GM10266 (cell line): ENCODE results near the gene ZDHHC8.

ENCODE experiments used
- DNase-seq: peaks from one replicate; pipeline ENCODE4 v3.0.0; 2012; ENCODE audit errors: extremely low spot score
- TF ChIP-seq, protein P1 (sequence below): IDR thresholded peaks from 2 replicates; pipeline ENCODE4 v1.5.1; 2012; ENCODE audit warnings: mild to moderate bottlenecking, low read depth; ENCODE audit not compliant: control insufficient read depth, insufficient read depth; ENCODE audit errors: missing control alignments

ZDHHC8 gene

DNA sequence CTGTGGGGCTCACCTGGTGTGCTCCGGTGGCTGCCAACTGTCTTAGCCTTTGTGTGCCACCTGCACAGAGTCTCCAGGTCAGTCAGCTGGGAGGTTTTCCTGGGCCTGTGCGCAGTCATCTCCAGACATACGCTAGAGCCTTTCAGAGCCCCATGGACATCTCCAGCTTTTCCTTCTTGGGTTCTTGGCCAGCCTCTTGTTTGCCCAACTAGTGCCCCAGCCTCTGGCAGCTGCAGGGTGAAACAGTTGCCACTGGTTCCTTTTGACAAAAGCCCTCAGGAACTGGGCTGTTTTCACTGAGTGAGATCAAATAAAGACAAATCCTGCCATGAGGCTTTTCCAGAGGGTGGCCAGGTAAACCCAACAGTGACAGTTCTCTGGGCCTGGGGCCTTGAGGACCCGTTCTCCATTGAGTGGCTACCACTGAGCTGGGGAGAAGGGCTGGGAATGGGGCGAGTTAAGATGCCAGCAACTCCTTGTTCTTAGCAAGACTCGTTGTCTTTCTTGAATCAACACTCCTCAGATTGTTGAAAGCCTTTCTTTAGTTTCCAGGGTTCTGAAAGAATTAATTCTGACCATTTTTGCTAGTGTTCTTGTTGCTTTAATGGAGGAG lies 32.4 kb upstream of the ZDHHC8 start:
- TF ChIP-seq, protein P1, sequence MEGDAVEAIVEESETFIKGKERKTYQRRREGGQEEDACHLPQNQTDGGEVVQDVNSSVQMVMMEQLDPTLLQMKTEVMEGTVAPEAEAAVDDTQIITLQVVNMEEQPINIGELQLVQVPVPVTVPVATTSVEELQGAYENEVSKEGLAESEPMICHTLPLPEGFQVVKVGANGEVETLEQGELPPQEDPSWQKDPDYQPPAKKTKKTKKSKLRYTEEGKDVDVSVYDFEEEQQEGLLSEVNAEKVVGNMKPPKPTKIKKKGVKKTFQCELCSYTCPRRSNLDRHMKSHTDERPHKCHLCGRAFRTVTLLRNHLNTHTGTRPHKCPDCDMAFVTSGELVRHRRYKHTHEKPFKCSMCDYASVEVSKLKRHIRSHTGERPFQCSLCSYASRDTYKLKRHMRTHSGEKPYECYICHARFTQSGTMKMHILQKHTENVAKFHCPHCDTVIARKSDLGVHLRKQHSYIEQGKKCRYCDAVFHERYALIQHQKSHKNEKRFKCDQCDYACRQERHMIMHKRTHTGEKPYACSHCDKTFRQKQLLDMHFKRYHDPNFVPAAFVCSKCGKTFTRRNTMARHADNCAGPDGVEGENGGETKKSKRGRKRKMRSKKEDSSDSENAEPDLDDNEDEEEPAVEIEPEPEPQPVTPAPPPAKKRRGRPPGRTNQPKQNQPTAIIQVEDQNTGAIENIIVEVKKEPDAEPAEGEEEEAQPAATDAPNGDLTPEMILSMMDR = no peak
- DNase-seq = no peak

DNA sequence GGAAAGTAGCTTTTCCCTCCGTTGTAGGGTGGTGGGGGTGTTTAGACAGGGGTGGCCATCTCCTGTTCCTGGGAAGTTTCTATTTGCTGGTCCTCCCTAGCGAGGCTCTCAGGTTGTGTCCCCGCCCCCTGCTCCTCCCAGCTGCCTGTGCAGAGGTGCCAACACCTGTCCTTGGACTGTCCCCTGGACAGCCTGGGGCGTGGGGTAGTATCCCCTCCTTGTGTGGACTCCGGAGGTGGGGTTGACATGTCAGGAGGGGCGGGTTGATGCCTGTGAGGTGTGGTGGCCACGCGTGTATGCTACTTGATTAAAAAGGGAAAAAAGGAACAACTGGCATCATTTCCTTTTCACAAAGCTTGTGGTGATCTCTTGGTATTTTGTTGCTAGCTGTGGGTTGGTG lies 30.0 kb upstream of the ZDHHC8 start:
- no peak for DNase-seq

DNA sequence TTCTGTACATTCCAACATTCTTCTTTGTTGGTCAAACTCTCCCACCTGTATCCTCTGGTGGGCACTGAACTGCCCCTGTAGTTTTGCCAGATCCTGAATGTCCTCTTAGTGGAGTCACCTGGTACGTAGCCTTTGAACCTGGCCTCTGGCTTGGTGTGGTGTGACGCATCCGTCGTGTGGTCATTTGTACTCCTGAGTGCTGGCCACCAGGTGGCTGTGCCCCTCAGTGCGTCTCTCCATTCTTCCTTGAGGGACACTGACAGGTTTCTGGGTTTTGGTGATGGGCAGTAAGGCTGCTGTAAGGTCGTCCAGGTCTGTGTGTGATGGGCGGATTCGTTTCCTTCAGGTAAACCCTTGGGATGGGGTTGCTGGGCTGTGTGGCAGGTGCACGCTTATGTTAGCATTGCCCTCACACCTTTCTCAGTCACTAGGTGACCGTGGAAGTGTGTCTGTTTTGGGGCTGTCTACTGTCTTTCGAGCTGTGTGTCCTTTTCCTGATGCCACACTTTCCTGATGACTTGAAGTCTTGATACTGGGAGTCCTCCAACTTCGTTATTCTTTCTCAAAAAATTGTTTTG lies 29.3 kb upstream of the ZDHHC8 start:
- DNase-seq = no peak
- TF ChIP-seq, protein P1 = no peak

More for the DNA sequence above, 30.0 kb upstream of the ZDHHC8 start:
- TF ChIP-seq, protein P1 = no peak

DNA sequence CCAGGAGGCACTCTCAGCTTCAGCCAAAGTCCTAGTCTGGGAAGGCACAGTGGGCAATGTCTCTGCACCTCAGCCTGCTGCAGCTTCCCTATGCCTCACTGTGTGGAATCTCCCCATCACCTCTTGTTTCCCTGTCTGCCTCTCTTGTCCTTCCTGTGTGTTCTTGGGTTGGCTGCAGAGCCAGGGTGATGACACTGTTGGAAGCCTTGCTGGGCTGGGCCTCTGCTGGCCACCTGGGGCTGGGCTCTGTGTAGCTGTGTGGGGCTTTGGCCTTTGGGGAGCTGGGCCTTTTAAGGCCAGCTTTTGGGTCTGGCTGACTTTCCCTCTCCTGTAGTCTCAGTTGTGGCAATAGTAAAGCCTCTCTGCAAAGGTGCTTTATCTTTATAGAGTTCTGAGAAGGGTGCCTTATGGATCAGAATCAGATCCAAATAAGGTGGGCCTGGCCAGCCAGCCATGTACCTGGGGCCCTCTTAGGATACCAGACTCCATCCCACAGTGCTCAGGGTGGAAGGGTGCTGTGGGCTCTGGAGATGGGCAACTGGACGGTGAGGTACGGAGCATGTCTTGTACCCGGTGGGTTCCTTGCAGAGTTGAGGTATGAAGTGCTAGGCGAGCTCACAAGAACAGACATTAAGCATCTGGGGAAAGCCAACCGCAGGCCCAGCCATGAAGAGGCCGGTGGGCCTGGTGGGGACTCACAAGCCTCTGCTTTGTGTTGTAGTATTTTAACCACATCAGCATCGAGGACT lies 26.0 kb upstream of the ZDHHC8 start:
- TF ChIP-seq, protein P1 = no peak
- no peak for DNase-seq

DNA sequence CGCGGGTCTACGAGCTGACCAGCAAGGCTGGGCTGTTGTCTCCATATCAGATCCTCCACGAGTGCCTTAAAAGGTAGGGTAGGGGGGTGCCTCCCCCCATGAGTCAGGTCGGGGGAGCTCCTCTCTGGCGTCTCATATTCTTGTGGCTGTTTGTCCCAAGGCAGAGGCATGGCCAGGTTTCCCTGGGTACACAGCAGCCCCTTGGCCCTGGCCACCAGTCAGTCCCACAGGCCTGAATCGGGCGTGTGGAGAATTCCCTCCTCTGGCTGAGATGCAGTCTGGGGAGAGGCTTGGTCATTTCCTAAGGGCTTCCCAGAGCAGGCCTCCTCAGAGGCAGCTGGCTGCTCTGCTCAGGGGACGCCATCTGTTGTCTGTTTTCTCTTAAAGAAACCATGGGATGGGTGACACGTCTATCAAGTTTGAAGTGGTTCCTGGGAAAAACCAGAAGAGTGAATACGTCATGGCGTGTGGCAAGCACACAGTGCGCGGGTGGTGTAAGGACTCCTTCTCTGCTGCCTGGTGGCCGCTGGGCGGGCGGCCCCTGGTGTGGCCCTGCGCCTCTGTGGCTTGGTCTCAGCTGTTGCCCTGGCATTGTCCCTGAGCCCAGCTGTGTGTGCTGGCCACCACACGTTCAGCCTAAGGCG lies 25.3 kb upstream of the ZDHHC8 start:
- TF ChIP-seq, protein P1 = no peak
- no peak for DNase-seq

DNA sequence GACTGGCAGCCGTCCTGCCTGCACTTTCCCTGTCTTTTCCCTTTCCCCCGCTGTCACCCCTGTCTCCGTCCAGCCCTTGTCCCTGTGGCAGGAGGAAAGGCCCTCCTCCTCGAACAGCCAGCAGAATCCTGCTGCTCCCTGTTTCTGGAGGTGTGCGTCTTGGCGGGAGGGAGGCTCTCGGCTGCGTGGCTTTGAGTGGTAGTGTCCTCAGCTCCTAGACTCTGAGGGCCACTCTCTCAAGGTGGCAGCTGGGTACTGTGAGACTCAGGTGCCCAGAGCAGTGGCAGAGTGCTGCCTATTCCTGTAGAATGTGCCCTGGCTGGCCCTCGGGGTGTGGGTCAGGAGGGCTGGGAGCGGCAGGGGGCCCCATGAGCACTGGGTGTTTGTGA lies 24.8 kb upstream of the ZDHHC8 start:
- DNase-seq = no peak
- TF ChIP-seq, protein P1 = no peak
